WTC11 (cell line): ENCODE data around the gene HLX. TPM values are rescaled to one million over a fixed set of nuclear protein-coding genes. Genes with fewer than 3 reads are reported as not detected.

ENCODE experiments used
- ATAC-seq: fragments of 200-7000 bp; cut with Tn5 transposase; 2 replicates; pipeline ENCODE4 v1.10.0; 2021; ENCODE audit warnings: mild to moderate bottlenecking, moderate library complexity
- CTCF ChIA-PET: fragments of 300-600 bp; sonication (Branson Sonifier 250); formaldehyde crosslinking; loops from one replicate; lab custom pipeline; 2021; ENCODE audit warnings: antibody characterized with exemption; lab: Charles Lee
- POLR2A ChIA-PET: fragments of 350-600 bp; sonication (Branson Sonifier 250); formaldehyde crosslinking; loops from one replicate; lab custom pipeline; 2021; ENCODE audit warnings: antibody characterized with exemption; lab: Charles Lee
- DNase-seq: peaks from one replicate; pipeline ENCODE4 v3.0.0; 2021; ENCODE audit warnings: low spot score
- H3K27ac Mint-ChIP-seq: 2 replicates; pipeline ENCODE4 v1.8.0; 2021; ENCODE audit warnings: mixed read lengths
- H3K27me3 Mint-ChIP-seq: 2 replicates; pipeline ENCODE4 v1.8.0; 2021; ENCODE audit warnings: low read depth, mild to moderate bottlenecking, moderate library complexity, mixed read lengths
- H3K36me3 Mint-ChIP-seq: 2 replicates; pipeline ENCODE4 v1.8.0; 2021; ENCODE audit warnings: mixed read lengths
- H3K4me1 Mint-ChIP-seq: 2 replicates; pipeline ENCODE4 v1.8.0; 2022; ENCODE audit warnings: mixed read lengths
- H3K4me3 Mint-ChIP-seq: 2 replicates; pipeline ENCODE4 v1.8.0; 2021; ENCODE audit warnings: mild to moderate bottlenecking, moderate library complexity, mixed read lengths
- H3K9me3 Mint-ChIP-seq: 2 replicates; pipeline ENCODE4 v1.8.0; 2021; ENCODE audit warnings: mixed read lengths
- CREM ChIP-seq: sonication (generic); formaldehyde crosslinking; IDR thresholded peaks from 2 replicates; pipeline ENCODE4 v1.8.1; 2022; ENCODE audit warnings: mild to moderate bottlenecking, missing genetic modification reagents, moderate library complexity
- FOXP1 ChIP-seq: sonication (generic); formaldehyde crosslinking; IDR thresholded peaks from 2 replicates; pipeline ENCODE4 v1.8.0; 2022; ENCODE audit warnings: missing genetic modification reagents, mild to moderate bottlenecking, moderate library complexity, borderline replicate concordance
- HMGA2 ChIP-seq: fragments of 250-450 bp; sonication (Bioruptor Pico); IDR thresholded peaks from 2 replicates; pipeline ENCODE4 v1.4.0; 2021; ENCODE audit warnings: mild to moderate bottlenecking, moderate library complexity
- JUN ChIP-seq: sonication (generic); formaldehyde crosslinking; IDR thresholded peaks from 2 replicates; pipeline ENCODE4 v1.8.0; 2023; ENCODE audit warnings: mild to moderate bottlenecking, missing genetic modification reagents
- MXD4 ChIP-seq: fragments of 250-450 bp; sonication (Bioruptor Pico); IDR thresholded peaks from 2 replicates; pipeline ENCODE4 v1.8.0; 2021; ENCODE audit warnings: mild to moderate bottlenecking, moderate library complexity, borderline replicate concordance
- MYBL2 ChIP-seq: sonication (generic); formaldehyde crosslinking; IDR thresholded peaks from 2 replicates; pipeline ENCODE4 v1.8.1; 2023; ENCODE audit warnings: mild to moderate bottlenecking, moderate library complexity, missing genetic modification reagents
- NFE2L1 ChIP-seq: sonication (generic); formaldehyde crosslinking; IDR thresholded peaks from 2 replicates; pipeline ENCODE4 v1.8.1; 2023; ENCODE audit warnings: missing genetic modification reagents
- NFYB ChIP-seq: sonication (generic); formaldehyde crosslinking; conservative IDR thresholded peaks from 2 replicates; pipeline ENCODE4 v1.8.0; 2022; ENCODE audit warnings: low read depth, missing genetic modification reagents
- PREB ChIP-seq: sonication (generic); formaldehyde crosslinking; IDR thresholded peaks from 2 replicates; pipeline ENCODE4 v1.8.1; 2022; ENCODE audit warnings: mild to moderate bottlenecking, missing genetic modification reagents, moderate library complexity, borderline replicate concordance
- SMAD4 ChIP-seq: sonication (generic); formaldehyde crosslinking; IDR thresholded peaks from 2 replicates; pipeline ENCODE4 v1.8.0; 2022; ENCODE audit warnings: mild to moderate bottlenecking, missing genetic modification reagents
- TP53 ChIP-seq: sonication (generic); formaldehyde crosslinking; IDR thresholded peaks from 2 replicates; pipeline ENCODE4 v1.8.1; 2023; ENCODE audit warnings: mild to moderate bottlenecking, missing genetic modification reagents
- ZNF121 ChIP-seq: sonication (generic); formaldehyde crosslinking; IDR thresholded peaks from 2 replicates; pipeline ENCODE4 v1.8.0; 2023; ENCODE audit warnings: missing genetic modification reagents
- ZNF425 ChIP-seq: fragments of 250-450 bp; sonication (Bioruptor Pico); conservative IDR thresholded peaks from 2 replicates; pipeline ENCODE4 v1.9.0; 2021; ENCODE audit warnings: mild to moderate bottlenecking
- total RNA-seq: library from RNA; stranded (reverse); gene quantifications from 3 replicates; pipeline ENCODE4 v1.2.3, GENCODE V29; 2021
- TF ChIP-seq, protein P1 (sequence below): fragments of 250-450 bp; sonication (Bioruptor Pico); IDR thresholded peaks from 2 replicates; pipeline ENCODE4 v1.9.0; 2021; ENCODE audit warnings: mild to moderate bottlenecking, borderline replicate concordance
- TF ChIP-seq, protein P2 (sequence below): sonication (generic); formaldehyde crosslinking; IDR thresholded peaks from 2 replicates; pipeline ENCODE4 v1.8.0; 2022; ENCODE audit warnings: mild to moderate bottlenecking, missing genetic modification reagents
- TF ChIP-seq, protein P3 (sequence below): sonication (generic); formaldehyde crosslinking; IDR thresholded peaks from 2 replicates; pipeline ENCODE4 v1.8.0; 2022; ENCODE audit warnings: mild to moderate bottlenecking, missing genetic modification reagents
- TF ChIP-seq, protein P4 (sequence below): sonication (generic); formaldehyde crosslinking; IDR thresholded peaks from 2 replicates; pipeline ENCODE4 v1.8.0; 2023; ENCODE audit warnings: mild to moderate bottlenecking, missing genetic modification reagents
- TF ChIP-seq, protein P5 (sequence below): fragments of 250-450 bp; sonication (Bioruptor Pico); IDR thresholded peaks from 2 replicates; pipeline ENCODE4 v1.9.0; 2021; ENCODE audit warnings: moderate library complexity, mild to moderate bottlenecking, inconsistent platforms, borderline replicate concordance

The HLX gene
- total RNA-seq, 1 experiment from 2014 or later: not detected

DNA sequence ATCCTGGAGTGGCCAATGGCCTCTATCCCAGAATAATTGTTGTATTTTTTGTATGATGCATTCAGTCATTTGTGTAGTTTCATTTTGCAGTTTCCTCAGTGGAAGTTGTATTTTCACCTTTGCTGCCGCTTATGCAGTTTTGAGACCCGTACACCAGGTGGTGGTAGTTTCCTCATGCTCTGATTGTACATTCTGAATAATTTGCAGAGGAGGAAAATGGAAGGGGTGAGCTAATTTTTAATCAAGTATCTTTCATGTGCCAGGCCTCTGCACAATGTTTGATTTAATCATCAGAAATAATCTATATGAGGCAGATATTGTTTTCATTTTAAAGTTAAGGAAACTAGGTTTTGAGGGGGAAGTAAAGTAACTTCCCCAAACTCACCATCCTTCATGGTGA is 29.5 kb downstream of the HLX start:
- peaks cover 20% of the 10 kb centered on the region for H3K27me3 Mint-ChIP-seq
- no peak for DNase-seq
- POLR2A ChIA-PET: no interaction called here

GRCh38 chr1:220910021-220910420 is 30.8 kb downstream of the HLX start:
- CTCF ChIA-PET: no interaction called here
- H3K9me3 Mint-ChIP-seq: no peaks in the 10 kb centered on the region
- no peak for DNase-seq
- H3K4me3 Mint-ChIP-seq: no peak overlapping the region
- POLR2A ChIA-PET: no interaction called here
- ATAC-seq: no peak
- H3K4me1 Mint-ChIP-seq: peaks cover 7% of the 10 kb centered on the region
- no peaks in the 10 kb centered on the region for H3K36me3 Mint-ChIP-seq
- no peak overlapping the region for H3K27ac Mint-ChIP-seq
- H3K27me3 Mint-ChIP-seq: peaks cover 16% of the 10 kb centered on the region
- TF ChIP-seq TP53 (CRISPR knock-in tag) (no peak), CREM (no peak), FOXP1 (CRISPR knock-in tag) (no peak), MYBL2 (no peak)
- TF ChIP-seq, protein P1, sequence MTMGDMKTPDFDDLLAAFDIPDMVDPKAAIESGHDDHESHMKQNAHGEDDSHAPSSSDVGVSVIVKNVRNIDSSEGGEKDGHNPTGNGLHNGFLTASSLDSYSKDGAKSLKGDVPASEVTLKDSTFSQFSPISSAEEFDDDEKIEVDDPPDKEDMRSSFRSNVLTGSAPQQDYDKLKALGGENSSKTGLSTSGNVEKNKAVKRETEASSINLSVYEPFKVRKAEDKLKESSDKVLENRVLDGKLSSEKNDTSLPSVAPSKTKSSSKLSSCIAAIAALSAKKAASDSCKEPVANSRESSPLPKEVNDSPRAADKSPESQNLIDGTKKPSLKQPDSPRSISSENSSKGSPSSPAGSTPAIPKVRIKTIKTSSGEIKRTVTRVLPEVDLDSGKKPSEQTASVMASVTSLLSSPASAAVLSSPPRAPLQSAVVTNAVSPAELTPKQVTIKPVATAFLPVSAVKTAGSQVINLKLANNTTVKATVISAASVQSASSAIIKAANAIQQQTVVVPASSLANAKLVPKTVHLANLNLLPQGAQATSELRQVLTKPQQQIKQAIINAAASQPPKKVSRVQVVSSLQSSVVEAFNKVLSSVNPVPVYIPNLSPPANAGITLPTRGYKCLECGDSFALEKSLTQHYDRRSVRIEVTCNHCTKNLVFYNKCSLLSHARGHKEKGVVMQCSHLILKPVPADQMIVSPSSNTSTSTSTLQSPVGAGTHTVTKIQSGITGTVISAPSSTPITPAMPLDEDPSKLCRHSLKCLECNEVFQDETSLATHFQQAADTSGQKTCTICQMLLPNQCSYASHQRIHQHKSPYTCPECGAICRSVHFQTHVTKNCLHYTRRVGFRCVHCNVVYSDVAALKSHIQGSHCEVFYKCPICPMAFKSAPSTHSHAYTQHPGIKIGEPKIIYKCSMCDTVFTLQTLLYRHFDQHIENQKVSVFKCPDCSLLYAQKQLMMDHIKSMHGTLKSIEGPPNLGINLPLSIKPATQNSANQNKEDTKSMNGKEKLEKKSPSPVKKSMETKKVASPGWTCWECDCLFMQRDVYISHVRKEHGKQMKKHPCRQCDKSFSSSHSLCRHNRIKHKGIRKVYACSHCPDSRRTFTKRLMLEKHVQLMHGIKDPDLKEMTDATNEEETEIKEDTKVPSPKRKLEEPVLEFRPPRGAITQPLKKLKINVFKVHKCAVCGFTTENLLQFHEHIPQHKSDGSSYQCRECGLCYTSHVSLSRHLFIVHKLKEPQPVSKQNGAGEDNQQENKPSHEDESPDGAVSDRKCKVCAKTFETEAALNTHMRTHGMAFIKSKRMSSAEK (CRISPR knock-in tag): no peak

More for the DNA sequence above, 29.5 kb downstream of the HLX start:
- CTCF ChIA-PET: interaction anchor here (0.8 kb wide), 1 partner anchor 295 kb away, joined by 3 read pairs; no protein-coding TSS in a partner anchor
- H3K4me3 Mint-ChIP-seq: no peak overlapping the region
- no peak overlapping the region for H3K27ac Mint-ChIP-seq
- no peaks in the 10 kb centered on the region for H3K36me3 Mint-ChIP-seq
- H3K4me1 Mint-ChIP-seq: peaks cover 7% of the 10 kb centered on the region
- TF ChIP-seq JUN (no peak), CREM (no peak), HMGA2 (CRISPR knock-in tag) (no peak), SMAD4 (CRISPR knock-in tag) (no peak), MXD4 (no peak), NFE2L1 (no peak), NFYB (no peak), PREB (no peak), ZNF425 (CRISPR knock-in tag) (no peak), ZNF121 (CRISPR knock-in tag) (no peak)
- TF ChIP-seq, protein P2, sequence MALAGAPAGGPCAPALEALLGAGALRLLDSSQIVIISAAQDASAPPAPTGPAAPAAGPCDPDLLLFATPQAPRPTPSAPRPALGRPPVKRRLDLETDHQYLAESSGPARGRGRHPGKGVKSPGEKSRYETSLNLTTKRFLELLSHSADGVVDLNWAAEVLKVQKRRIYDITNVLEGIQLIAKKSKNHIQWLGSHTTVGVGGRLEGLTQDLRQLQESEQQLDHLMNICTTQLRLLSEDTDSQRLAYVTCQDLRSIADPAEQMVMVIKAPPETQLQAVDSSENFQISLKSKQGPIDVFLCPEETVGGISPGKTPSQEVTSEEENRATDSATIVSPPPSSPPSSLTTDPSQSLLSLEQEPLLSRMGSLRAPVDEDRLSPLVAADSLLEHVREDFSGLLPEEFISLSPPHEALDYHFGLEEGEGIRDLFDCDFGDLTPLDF: no peak
- TF ChIP-seq, protein P3, sequence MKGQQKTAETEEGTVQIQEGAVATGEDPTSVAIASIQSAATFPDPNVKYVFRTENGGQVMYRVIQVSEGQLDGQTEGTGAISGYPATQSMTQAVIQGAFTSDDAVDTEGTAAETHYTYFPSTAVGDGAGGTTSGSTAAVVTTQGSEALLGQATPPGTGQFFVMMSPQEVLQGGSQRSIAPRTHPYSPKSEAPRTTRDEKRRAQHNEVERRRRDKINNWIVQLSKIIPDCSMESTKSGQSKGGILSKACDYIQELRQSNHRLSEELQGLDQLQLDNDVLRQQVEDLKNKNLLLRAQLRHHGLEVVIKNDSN (CRISPR knock-in tag): no peak
- TF ChIP-seq, protein P4, sequence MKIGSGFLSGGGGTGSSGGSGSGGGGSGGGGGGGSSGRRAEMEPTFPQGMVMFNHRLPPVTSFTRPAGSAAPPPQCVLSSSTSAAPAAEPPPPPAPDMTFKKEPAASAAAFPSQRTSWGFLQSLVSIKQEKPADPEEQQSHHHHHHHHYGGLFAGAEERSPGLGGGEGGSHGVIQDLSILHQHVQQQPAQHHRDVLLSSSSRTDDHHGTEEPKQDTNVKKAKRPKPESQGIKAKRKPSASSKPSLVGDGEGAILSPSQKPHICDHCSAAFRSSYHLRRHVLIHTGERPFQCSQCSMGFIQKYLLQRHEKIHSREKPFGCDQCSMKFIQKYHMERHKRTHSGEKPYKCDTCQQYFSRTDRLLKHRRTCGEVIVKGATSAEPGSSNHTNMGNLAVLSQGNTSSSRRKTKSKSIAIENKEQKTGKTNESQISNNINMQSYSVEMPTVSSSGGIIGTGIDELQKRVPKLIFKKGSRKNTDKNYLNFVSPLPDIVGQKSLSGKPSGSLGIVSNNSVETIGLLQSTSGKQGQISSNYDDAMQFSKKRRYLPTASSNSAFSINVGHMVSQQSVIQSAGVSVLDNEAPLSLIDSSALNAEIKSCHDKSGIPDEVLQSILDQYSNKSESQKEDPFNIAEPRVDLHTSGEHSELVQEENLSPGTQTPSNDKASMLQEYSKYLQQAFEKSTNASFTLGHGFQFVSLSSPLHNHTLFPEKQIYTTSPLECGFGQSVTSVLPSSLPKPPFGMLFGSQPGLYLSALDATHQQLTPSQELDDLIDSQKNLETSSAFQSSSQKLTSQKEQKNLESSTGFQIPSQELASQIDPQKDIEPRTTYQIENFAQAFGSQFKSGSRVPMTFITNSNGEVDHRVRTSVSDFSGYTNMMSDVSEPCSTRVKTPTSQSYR (CRISPR knock-in tag): no peak
- TF ChIP-seq, protein P5, sequence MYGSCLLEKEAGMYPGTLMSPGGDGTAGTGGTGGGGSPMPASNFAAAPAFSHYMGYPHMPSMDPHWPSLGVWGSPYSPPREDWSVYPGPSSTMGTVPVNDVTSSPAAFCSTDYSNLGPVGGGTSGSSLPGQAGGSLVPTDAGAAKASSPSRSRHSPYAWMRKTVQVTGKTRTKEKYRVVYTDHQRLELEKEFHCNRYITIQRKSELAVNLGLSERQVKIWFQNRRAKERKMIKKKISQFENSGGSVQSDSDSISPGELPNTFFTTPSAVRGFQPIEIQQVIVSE (CRISPR knock-in tag): no peak
- H3K9me3 Mint-ChIP-seq: no peaks in the 10 kb centered on the region
- ATAC-seq: no peak
